Motor neuron (in vitro differentiated cells): Measurements from ENCODE around the gene PIGQ. TPM values are rescaled to one million over a fixed set of nuclear protein-coding genes. Genes with fewer than 3 reads are reported as not detected.

Experiments used
- ATAC-seq, 8 experiments: fragments of 200-7000 bp; cut with Tn5 transposase; replicated peaks in 6 of 8; 2 replicates each; pipeline ENCODE4 v1.8.0; 2021; ENCODE audit warnings: mild to moderate bottlenecking in 8 of 8, moderate library complexity in 8 of 8
- H3K27ac ChIP-seq, 2 donors: fragments of 250-450 bp; sonication (Bioruptor Pico); 2 replicates each; pipeline ENCODE4 v1.9.0; 2021; ENCODE audit warnings: antibody characterized with exemption in 2 of 2, mild to moderate bottlenecking in 2 of 2, moderate library complexity in 1 of 2
- H3K4me1 ChIP-seq, 2 donors: fragments of 250-450 bp; sonication (Bioruptor Pico); replicated peaks in 1 of 2; 2 replicates each; pipeline ENCODE4 v1.6.1; 2021; ENCODE audit warnings: antibody characterized with exemption in 2 of 2, mild to moderate bottlenecking in 2 of 2, moderate library complexity in 1 of 2
- H3K4me3 ChIP-seq, 5 donors: fragments of 250-450 bp; sonication (Bioruptor Pico); 2 replicates each; pipeline ENCODE4 v1.9.0; 2021; ENCODE audit warnings: antibody characterized with exemption in 5 of 5, mild to moderate bottlenecking in 5 of 5, moderate library complexity in 4 of 5
- WGBS, 10 experiments: fragments of 450-650 bp; shearing (Covaris generic); methylation state at CpG; one replicate each; pipeline ENCODE4 v1.0.0; 2022; 5-methylcytosine and 5-hydroxymethylcytosine counted together
- in situ Hi-C, 9 experiments: fragments of 400-800 bp; cut with MboI; loops; one replicate each; pipeline ENCODE4 v1.15.0; 2021; ENCODE audit warnings: low sequenced_read_pairs in 9 of 9, low pct_unique_long_range_greater_than_20kb in 2 of 9; ENCODE audit not compliant: unreplicated experiment in 9 of 9
- total RNA-seq, 8 experiments: library from RNA; unstranded; fragments of 300-600 nt; gene quantifications; 2 replicates each; pipeline versions ENCODE4 v1.2.3 to v1.2.4, GENCODE V29; 2022

PIGQ gene
- total RNA-seq, 8 experiments from 2014 or later = 17.0 to 56.1 (median 26.0) TPM

DNA sequence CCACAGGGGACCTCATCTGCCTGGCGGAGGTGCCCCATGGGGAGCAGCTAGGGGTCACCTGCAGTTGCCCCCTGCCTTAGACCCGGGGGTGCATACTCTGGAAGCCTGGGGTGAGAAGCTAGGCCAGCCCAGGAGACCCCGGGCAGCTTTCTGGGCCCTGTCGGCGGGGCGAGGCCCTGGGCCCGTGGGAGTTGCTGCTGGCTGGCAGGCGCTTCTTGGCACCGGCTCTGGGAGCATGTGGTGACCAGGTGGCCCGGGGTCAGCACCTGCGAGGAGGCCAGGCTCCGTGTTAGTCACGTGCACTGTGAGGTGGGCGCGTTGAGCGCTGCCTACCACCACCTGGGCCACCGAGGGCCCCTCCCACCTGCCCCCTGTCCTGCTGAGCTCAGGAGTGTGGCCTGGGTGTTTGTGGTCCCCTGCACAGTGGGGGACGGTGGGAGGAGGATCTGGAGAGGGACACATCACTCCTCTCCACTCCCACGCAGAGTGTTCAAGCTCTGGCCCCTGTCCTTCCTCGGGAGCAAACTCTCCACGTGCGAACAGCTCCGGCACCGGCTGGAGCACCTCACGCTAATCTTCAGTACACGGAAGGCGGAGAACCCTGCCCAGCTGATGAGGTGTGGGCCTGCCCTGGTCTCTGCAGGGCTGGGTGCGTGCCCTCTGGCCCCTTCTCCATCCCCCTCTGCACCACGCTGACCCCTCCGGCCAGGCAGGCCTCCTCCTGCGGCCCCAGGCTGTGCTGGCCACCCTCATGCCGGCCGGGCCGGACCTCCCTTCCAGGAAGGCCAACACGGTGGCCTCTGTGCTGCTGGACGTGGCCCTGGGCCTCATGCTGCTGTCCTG lies 5.8 kb downstream of the PIGQ start:
- Histone ChIP-seq H3K4me1 (peaks cover 2 to 6% of the 10 kb centered on the region in 2 donors), H3K4me3 (no peak overlapping the region), H3K27ac (no peak overlapping the region)
- WGBS, 10 experiments = 96 to 100% (median 100%) methylated on average over 1 to 7 of the region's 36 CpGs; no CpG with 5 or more reads in 6 of the 10 experiments
- in situ Hi-C loops = no loop called here
- ATAC-seq = no peak

DNA sequence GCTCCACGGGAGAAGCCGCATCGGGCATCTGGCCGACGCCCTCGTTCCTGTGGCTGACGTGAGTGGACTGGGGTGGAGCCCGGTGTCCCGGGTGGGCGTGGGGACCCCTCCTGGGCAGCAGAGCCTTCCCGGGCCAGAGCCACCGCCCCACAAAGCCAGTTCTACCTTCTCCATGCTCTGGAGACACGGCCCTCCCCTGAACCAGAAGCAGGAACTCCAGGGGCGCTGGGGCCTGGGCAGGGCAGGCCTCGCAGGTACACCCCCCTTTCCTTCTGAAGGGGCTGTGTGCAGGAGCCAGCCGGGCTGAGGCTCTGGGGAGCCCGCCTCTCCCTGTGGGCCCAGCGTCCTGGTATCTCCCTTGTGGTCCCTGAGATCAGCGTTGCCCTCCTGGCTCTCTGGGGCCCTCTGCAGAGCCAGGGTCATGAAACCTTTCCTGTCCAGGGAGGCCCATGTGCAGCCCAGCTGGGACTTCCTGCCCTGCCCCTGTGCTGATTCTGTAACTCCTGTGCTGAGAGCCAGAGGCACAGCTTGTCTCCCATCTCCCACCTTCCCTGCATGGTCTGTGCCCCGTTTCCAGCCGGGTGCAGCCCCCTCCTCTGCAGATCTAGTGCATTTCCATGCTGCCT lies 6.5 kb downstream of the PIGQ start:
- in situ Hi-C loops = no loop called here
- ATAC-seq = peak in 2 of 8 experiments; percentile 35 to 36
- Histone ChIP-seq H3K27ac (no peak overlapping the region), H3K4me3 (no peak overlapping the region), H3K4me1 (peaks cover 0 to 6% of the 10 kb centered on the region in 2 donors)
- 40 to 60% methylated on average over 1 of the region's 21 CpGs; no CpG with 5 or more reads in 8 of the 10 experiments for WGBS, 10 experiments

DNA sequence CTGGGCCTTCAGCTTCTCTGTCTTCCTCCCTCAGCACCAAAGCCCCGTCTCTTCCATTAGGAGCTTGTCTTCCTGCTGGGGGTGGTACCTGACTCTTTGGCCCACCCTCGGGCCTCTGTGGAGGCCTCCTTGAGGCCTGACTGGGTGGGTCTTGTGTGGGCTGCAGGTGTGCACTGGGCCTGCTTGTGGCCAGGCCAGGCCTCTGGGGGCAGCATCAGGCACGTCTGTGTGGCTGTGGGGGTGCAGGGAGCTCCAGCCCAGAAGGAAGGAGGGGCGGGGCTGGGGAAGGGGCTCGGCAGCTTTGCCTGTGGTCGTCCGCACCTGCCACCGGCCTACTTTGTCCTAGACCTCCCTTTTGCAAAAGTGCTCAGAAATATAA lies 7.0 kb downstream of the PIGQ start:
- Histone ChIP-seq H3K4me3 (no peak overlapping the region), H3K27ac (no peak overlapping the region), H3K4me1 (peaks cover 0 to 6% of the 10 kb centered on the region in 2 donors)
- in situ Hi-C loops = no loop called here
- WGBS, 10 experiments = 34 to 100% methylated on average over 1 to 2 of the region's 8 CpGs; no CpG with 5 or more reads in 8 of the 10 experiments
- ATAC-seq = peak in 1 of 8 experiments; percentile 40

DNA sequence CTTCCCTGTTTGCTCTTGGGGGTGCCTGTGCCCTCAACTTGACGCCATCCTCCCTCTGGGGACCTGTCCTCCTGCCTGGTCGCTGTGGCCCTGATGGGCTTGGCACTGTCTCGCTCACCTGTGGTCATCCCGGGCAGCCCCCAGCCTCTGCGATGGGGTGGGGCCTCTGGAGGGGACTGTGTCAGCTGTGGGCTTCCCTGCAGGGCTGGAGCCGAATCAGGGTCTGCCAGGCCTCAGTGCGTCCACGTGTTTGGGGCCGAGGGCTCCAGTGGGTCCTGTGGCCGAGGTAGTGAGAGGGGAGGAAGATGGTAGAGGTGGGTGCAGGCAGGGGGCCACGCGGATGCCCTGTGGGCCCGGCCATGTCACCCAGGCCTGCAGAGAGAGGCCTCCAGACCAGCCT lies 8.0 kb downstream of the PIGQ start:
- no peak for ATAC-seq
- WGBS, 10 experiments = 100% methylated on average over 1 of the region's 13 CpGs; no CpG with 5 or more reads in 8 of the 10 experiments
- in situ Hi-C loops = no loop called here
- H3K4me3 ChIP-seq = no peak overlapping the region
- H3K27ac ChIP-seq = no peak overlapping the region
- peaks cover 0 to 6% of the 10 kb centered on the region in 2 donors for H3K4me1 ChIP-seq

DNA sequence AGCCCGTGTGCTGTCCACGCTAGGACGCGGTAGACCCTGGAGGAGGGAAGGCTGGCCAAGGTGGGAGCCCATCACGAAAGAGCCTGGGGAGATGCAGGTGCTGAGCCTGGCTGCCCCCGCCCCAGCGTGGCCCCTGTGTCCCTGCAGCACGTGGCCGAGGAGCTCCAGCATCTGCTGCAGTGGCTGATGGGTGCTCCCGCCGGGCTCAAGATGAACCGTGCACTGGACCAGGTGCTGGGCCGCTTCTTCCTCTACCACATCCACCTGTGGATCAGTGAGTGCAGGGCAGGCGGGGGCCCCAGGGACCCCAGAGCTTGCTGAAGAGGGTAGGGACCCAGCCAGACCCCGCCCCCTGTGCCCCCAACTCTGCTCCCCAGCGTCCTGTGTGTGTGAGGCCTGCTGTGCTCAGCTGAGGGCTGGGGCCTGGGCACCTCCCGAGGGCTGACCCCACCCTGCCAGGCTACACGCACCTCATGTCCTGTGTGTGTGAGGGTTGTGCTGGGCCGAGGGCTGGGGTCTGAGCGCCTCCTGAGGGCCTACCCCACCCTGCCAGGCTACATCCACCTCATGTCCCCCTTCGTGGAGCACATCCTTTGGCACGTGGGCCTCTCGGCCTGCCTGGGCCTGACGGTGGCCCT lies 8.6 kb downstream of the PIGQ start:
- in situ Hi-C loops = no loop called here
- ATAC-seq = peak in 1 of 8 experiments; percentile 2
- Histone ChIP-seq H3K4me1 (peaks cover 3 to 12% of the 10 kb centered on the region in 2 donors), H3K4me3 (no peak overlapping the region), H3K27ac (no peak overlapping the region)
- WGBS, 10 experiments = 94 to 100% methylated on average over 3 to 5 of the region's 24 CpGs; no CpG with 5 or more reads in 8 of the 10 experiments

DNA sequence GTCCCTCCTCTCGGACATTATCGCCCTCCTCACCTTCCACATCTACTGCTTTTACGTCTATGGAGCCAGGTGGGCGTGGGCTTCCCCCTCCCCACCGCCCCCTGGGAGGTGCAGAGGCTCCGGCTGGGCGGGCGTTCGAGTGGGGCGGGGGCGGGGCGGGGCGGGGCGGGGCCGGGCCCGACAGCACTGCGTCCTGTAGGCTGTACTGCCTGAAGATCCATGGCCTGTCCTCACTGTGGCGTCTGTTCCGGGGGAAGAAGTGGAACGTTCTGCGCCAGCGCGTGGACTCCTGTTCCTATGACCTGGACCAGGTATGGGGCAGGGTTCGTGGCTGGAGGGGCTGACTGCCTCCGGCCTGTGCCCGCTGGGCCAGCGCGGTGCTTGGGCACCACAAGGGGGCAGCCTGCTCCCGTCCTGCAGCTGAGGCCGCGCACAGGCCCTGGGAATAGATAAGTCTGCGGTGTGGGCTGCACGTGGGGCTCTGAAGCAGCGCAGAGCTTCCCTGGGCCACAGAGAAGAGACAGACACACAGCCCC lies 9.2 kb downstream of the PIGQ start:
- Histone ChIP-seq H3K27ac (no peak overlapping the region), H3K4me3 (no peak overlapping the region), H3K4me1 (peaks cover 9 to 18% of the 10 kb centered on the region in 2 donors)
- no CpG with 5 or more reads among the region's 34 CpGs for WGBS, 10 experiments
- peak; percentile 20 to 69 (median 56) for ATAC-seq
- in situ Hi-C loops = no loop called here

- WGBS, 10 experiments = 80 to 100% (median 96%) methylated on average over 1 to 8 of the region's 27 CpGs; no CpG with 5 or more reads in 7 of the 10 experiments
- in situ Hi-C loops = no loop called here
Observed at GRCh38 chr16:580141-580945, 10.6 kb downstream of the PIGQ start.

DNA sequence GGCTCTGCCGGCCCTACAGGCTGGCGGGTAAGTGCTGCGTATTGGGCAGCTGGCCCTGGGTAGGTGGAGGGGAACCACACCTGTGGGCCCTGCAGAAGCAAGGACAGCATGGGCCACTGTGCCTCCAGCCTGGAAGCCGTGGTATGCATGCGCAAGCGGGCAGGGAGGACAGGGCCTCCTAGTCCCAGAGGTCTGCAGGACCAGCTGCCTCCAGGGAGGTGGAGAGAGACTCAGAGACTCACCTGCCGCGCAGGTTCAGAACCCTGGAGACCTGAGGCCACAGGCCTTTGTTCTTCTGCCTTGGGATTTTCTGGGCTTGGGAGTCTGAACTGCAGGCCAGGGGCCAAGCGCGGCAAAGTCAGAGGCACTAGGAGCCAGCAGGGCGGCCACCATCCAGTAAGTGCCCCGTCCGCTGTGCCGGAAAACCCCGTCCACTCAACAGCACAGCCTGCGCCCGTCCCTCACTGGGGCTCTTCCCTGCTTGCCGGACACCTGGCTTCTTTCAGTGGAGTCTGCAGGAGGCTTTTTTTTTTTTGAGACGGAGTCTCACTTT lies 11.3 kb downstream of the PIGQ start:
- in situ Hi-C loops = no loop called here
- WGBS, 10 experiments = 100% methylated on average over 1 to 2 of the region's 19 CpGs; no CpG with 5 or more reads in 7 of the 10 experiments
- no peak overlapping the region for H3K27ac ChIP-seq
- H3K4me1 ChIP-seq = peaks cover 13 to 22% of the 10 kb centered on the region in 2 donors
- no peak overlapping the region for H3K4me3 ChIP-seq
- no peak for ATAC-seq

More at GRCh38 chr16:580141-580945, 10.6 kb downstream of the PIGQ start:
- Histone ChIP-seq H3K4me1 (peaks cover 13 to 22% of the 10 kb centered on the region in 2 donors), H3K27ac (no peak overlapping the region), H3K4me3 (no peak overlapping the region)
- peak in 1 of 8 experiments; percentile 15 for ATAC-seq

GRCh38 chr16:582218-582613 lies 12.4 kb downstream of the PIGQ start:
- WGBS, 10 experiments = 100% methylated on average over 1 of the region's 18 CpGs; no CpG with 5 or more reads in 9 of the 10 experiments
- Histone ChIP-seq H3K4me3 (no peak overlapping the region), H3K27ac (no peak overlapping the region), H3K4me1 (peaks cover 13 to 19% of the 10 kb centered on the region in 2 donors)
- no peak for ATAC-seq
- in situ Hi-C loops = no loop called here

DNA sequence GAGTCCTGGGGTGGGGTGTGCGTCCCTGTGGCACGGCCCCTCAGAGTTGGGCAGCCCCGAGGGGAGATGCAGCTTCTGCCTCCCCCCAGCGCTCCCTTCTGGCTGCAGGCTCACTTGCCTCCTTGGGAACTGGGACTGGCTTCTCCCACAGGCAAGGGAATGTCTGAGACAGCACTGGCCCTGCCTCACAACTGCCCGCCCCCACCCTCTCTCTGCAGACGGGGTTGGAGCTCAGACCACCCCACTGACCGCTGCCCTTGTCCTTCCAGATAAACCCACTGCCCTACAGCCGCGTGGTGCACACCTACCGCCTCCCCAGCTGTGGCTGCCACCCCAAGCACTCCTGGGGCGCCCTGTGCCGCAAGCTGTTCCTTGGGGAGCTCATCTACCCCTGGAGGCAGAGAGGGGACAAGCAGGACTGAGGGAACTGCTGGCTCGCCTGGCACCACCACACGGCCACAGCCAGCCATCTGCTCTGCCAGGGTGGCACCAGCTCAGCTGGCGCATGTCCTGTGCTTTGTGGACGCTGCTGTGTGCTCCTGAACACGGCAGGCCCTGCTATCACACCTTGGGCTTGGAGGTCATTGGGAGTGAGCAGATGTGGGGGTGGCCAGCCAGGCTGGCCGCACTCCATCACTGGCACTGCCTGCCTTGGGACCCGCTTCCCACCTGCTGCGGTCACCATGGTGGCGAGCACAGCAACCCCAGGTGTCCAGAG lies 13.0 kb downstream of the PIGQ start:
- in situ Hi-C loops = no loop called here

DNA sequence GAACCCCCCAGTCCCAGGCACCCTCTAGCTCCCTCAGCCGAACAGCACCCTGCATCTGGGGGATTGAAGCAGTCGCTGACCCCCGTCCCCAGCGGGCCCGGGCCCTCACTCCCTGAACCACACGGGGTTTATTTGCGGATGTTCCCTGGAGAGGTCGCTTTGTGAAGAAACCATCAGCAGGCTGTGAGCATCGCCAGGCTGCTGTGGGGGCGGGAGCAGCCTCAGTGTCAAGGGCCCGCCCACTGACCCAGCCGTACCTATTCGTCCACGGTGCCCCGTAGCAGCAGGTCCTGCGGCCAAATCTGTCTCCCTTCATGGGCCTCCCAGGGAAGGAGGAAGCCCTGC lies 13.7 kb downstream of the PIGQ start:
- WGBS, 10 experiments = 31% methylated on average over 5 of the region's 16 CpGs; no CpG with 5 or more reads in 9 of the 10 experiments
- Histone ChIP-seq H3K27ac (peak overlapping the region in 1 of 2 donors; percentile 20), H3K4me3 (no peak overlapping the region), H3K4me1 (peaks cover 22 to 26% of the 10 kb centered on the region in 2 donors)
- ATAC-seq = peak in 6 of 8 experiments; percentile 2 to 54 (median 47)
- in situ Hi-C loops = no loop called here

More for the DNA sequence above, 13.0 kb downstream of the PIGQ start:
- Histone ChIP-seq H3K4me3 (no peak overlapping the region), H3K27ac (no peak overlapping the region), H3K4me1 (peaks cover 17 to 20% of the 10 kb centered on the region in 2 donors)
- no peak for ATAC-seq
- WGBS, 10 experiments = 40 to 100% (median 60%) methylated on average over 1 to 3 of the region's 21 CpGs; no CpG with 5 or more reads in 7 of the 10 experiments
